K562 (cell line): Measurements from ENCODE around the gene ENHO. TPM values are rescaled to one million over a fixed set of nuclear protein-coding genes. Genes with fewer than 3 reads are reported as not detected.

ENCODE experiments used
- ATAC-seq: fragments of 200-7000 bp; cut with Tn5 transposase; 3 replicates; pipeline ENCODE4 v1.9.1; 2020; ENCODE audit warnings: moderate library complexity
- BruUV-seq: library from RNA; stranded (reverse); fragments of 400-500 nt; replicated peaks from 2 replicates; lab custom pipeline; 2021; lab: Mats Ljungman, UMichigan
- CTCF ChIA-PET: fragments of 300-600 bp; formaldehyde crosslinking; extraction: SDS; loops from one replicate; lab custom pipeline; 2021; ENCODE audit warnings: low intra/inter-chr PET ratio; lab: Yijun Ruan, JAX
- POLR2A ChIA-PET: fragments of 300-600, 350-650 bp; sonication (Branson Sonifier 250); formaldehyde crosslinking; extraction: SDS; loops from one replicate; lab custom pipeline; 2021; ENCODE audit warnings: antibody characterized with exemption, inconsistent platforms; lab: Yijun Ruan, JAX
- DNase-seq, 4 experiments: peaks; one replicate each; pipeline versions ENCODE4 v3.0.0 to v3.0.0-alpha.2; 2011 to 2018; ENCODE audit warnings: low spot score in 3 of 4, mixed read lengths in 3 of 4; ENCODE audit errors: extremely low read depth in 1 of 4
- FAIRE-seq: peaks from 2 replicates; lab custom pipeline; 2011; peaks lifted over from hg19 to GRCh38; lab: Jason Lieb, UNC
- H2AFZ ChIP-seq: 2 replicates; pipeline ENCODE4 v1.6.0; 2011; ENCODE audit warnings: low read depth, low read length, control low read depth, inconsistent platforms
- H3K27ac ChIP-seq: fragments of 200-600 bp; 3 replicates; pipeline ENCODE4 v1.8.0; 2011; ENCODE audit warnings: low read depth, mild to moderate bottlenecking, control low read depth, inconsistent platforms, low read length, moderate library complexity, mixed read lengths; ENCODE audit errors: extremely low read depth
- H3K27me3 ChIP-seq, 2 experiments: fragments of 300-600 bp in 1 of 2; 2 replicates in 1 of 2; 3 replicates in 1 of 2; pipeline versions ENCODE4 v1.6.0 to v1.8.0; 2011; ENCODE audit warnings: inconsistent platforms in 2 of 2, low read length in 2 of 2, mild to moderate bottlenecking in 1 of 2, mixed read lengths in 1 of 2, moderate library complexity in 1 of 2; ENCODE audit not compliant: control insufficient read depth in 2 of 2, insufficient read depth in 2 of 2
- H3K36me3 ChIP-seq: fragments of 300-600 bp; 3 replicates; pipeline ENCODE4 v1.8.0; 2011; ENCODE audit warnings: mild to moderate bottlenecking, low read length, inconsistent platforms; ENCODE audit not compliant: control insufficient read depth, insufficient read depth
- H3K4me1 ChIP-seq, 2 experiments: fragments of 200-600 bp in 1 of 2; replicated peaks in 1 of 2; 2 replicates in 1 of 2; 3 replicates in 1 of 2; pipeline versions ENCODE4 v1.5.1 to v1.8.0; 2011; ENCODE audit warnings: inconsistent platforms in 2 of 2, low read length in 2 of 2, mild to moderate bottlenecking in 1 of 2, mixed read lengths in 1 of 2, moderate library complexity in 1 of 2; ENCODE audit not compliant: control insufficient read depth in 2 of 2, insufficient read depth in 2 of 2
- H3K4me2 ChIP-seq: 2 replicates; pipeline ENCODE4 v1.6.1; 2011; ENCODE audit warnings: low read length, control low read depth, inconsistent platforms, mixed read lengths; ENCODE audit not compliant: insufficient read depth
- H3K4me3 ChIP-seq: fragments of 200-600 bp; sonication (generic), shearing (Covaris generic); 2 replicates; pipeline ENCODE4 v1.5.1; 2016; ENCODE audit warnings: control low read depth, inconsistent platforms
- H3K79me2 ChIP-seq: fragments of 200-600 bp; 3 replicates; pipeline ENCODE4 v1.8.0; 2011; ENCODE audit warnings: low read length, inconsistent platforms; ENCODE audit not compliant: control insufficient read depth, insufficient read depth
- H3K9ac ChIP-seq, 2 experiments: 2 replicates each; pipeline versions ENCODE4 v1.6.0 to v1.6.1; 2011; ENCODE audit warnings: low read depth in 2 of 2, low read length in 2 of 2, control low read depth in 1 of 2, inconsistent platforms in 1 of 2, mild to moderate bottlenecking in 1 of 2, mixed read lengths in 1 of 2; ENCODE audit not compliant: insufficient read depth in 1 of 2
- H3K9me1 ChIP-seq: one replicate; pipeline ENCODE4 v1.6.0; 2011; ENCODE audit warnings: inconsistent platforms, mild to moderate bottlenecking, low read length, moderate library complexity; ENCODE audit not compliant: control insufficient read depth, insufficient read depth
- H3K9me3 ChIP-seq: replicated peaks from 2 replicates; pipeline ENCODE4 v1.5.1; 2011; ENCODE audit warnings: low read depth, low read length, inconsistent platforms; ENCODE audit not compliant: control insufficient read depth, insufficient read depth
- H4K20me1 ChIP-seq: replicated peaks from 2 replicates; pipeline ENCODE4 v1.6.1; 2011; ENCODE audit warnings: low read length, inconsistent platforms, mixed read lengths; ENCODE audit not compliant: control insufficient read depth, insufficient read depth
- ARHGAP35 ChIP-seq: fragments of 450-650 bp; IDR thresholded peaks from 2 replicates; pipeline ENCODE4 v1.6.1; 2018; ENCODE audit not compliant: partially characterized antibody
- COPS2 ChIP-seq: fragments of 450-650 bp; conservative IDR thresholded peaks from 2 replicates; pipeline ENCODE4 v1.6.1; 2016; ENCODE audit warnings: mild to moderate bottlenecking, moderate library complexity
- E2F4 ChIP-seq: sonication (generic); formaldehyde crosslinking; IDR thresholded peaks from 2 replicates; pipeline ENCODE4 v1.8.0; 2022; ENCODE audit warnings: mild to moderate bottlenecking, low read depth, missing genetic modification reagents
- FOXA1 ChIP-seq: fragments of 450-650 bp; IDR thresholded peaks from 2 replicates; pipeline ENCODE4 v1.6.1; 2016; ENCODE audit warnings: mild to moderate bottlenecking, borderline replicate concordance
- FOXK2 ChIP-seq, 2 experiments: fragments of 450-650 bp; IDR thresholded peaks in 1 of 2; conservative IDR thresholded peaks in 1 of 2; 2 replicates each; pipeline ENCODE4 v1.6.1; 2016; ENCODE audit warnings: low read depth in 2 of 2, mild to moderate bottlenecking in 1 of 2
- HDAC6 ChIP-seq: IDR thresholded peaks from 2 replicates; pipeline ENCODE4 v1.6.1; 2012; ENCODE audit warnings: low read depth, mild to moderate bottlenecking, control low read depth, inconsistent platforms, low read length, moderate library complexity
- KDM4B ChIP-seq, 2 experiments: fragments of 450-650 bp in 1 of 2; sonication (generic) in 1 of 2; IDR thresholded peaks; 2 replicates each; pipeline ENCODE4 v1.6.1; 2016 to 2017; ENCODE audit warnings: borderline replicate concordance in 2 of 2, antibody characterized with exemption in 1 of 2, low read depth in 1 of 2, mild to moderate bottlenecking in 1 of 2
- MYC ChIP-seq, 2 experiments: fragments of 250-450 bp in 1 of 2; sonication (Bioruptor Pico) in 1 of 2; IDR thresholded peaks; 2 replicates each; pipeline versions ENCODE4 v1.5.1 to v1.6.1; 2012 to 2021; ENCODE audit warnings: low read depth in 2 of 2, borderline replicate concordance in 1 of 2, improper control_type of control experiment in 1 of 2, low read length in 1 of 2, mild to moderate bottlenecking in 1 of 2, moderate library complexity in 1 of 2
- NCOA6 ChIP-seq: fragments of 450-650 bp; IDR thresholded peaks from 2 replicates; pipeline ENCODE4 v1.6.1; 2017; ENCODE audit warnings: mild to moderate bottlenecking
- NRF1 ChIP-seq, 2 experiments: fragments of 450-650 bp; IDR thresholded peaks in 1 of 2; conservative IDR thresholded peaks in 1 of 2; 2 replicates each; pipeline ENCODE4 v1.6.1; 2014; ENCODE audit warnings: mild to moderate bottlenecking in 2 of 2
- PHF20 ChIP-seq: fragments of 450-650 bp; IDR thresholded peaks from 2 replicates; pipeline ENCODE4 v1.6.1; 2018; ENCODE audit not compliant: partially characterized antibody
- RBM15 ChIP-seq: fragments of 200-400 bp; formaldehyde crosslinking; IDR thresholded peaks from 2 replicates; pipeline ENCODE4 v1.6.1; 2018; ENCODE audit warnings: mild to moderate bottlenecking, low read length, moderate library complexity; ENCODE audit not compliant: insufficient read depth
- RUNX1 ChIP-seq: sonication (generic); IDR thresholded peaks from 2 replicates; pipeline ENCODE4 v1.6.1; 2016; ENCODE audit warnings: antibody characterized with exemption, low read depth
- SRSF1 ChIP-seq: fragments of 200-400 bp; formaldehyde crosslinking; IDR thresholded peaks from 2 replicates; pipeline ENCODE4 v1.6.1; 2017; ENCODE audit warnings: mild to moderate bottlenecking, low read depth, low read length, moderate library complexity
- SRSF3 ChIP-seq: fragments of 200-400 bp; formaldehyde crosslinking; IDR thresholded peaks from 2 replicates; pipeline ENCODE4 v1.6.1; 2016; ENCODE audit warnings: mild to moderate bottlenecking, low read length, moderate library complexity; ENCODE audit not compliant: insufficient read depth
- YBX1 ChIP-seq: fragments of 450-650 bp; IDR thresholded peaks from 2 replicates; pipeline ENCODE4 v1.7.1; 2016; ENCODE audit warnings: mild to moderate bottlenecking
- ZNF165 ChIP-seq: fragments of 250-450 bp; sonication (Bioruptor Pico); IDR thresholded peaks from 2 replicates; pipeline ENCODE4 v1.4.0; 2020; ENCODE audit warnings: borderline replicate concordance
- ZNF408 ChIP-seq: fragments of 250-450 bp; sonication (Bioruptor Pico); IDR thresholded peaks from 2 replicates; pipeline ENCODE4 v1.4.0; 2020; ENCODE audit warnings: low read depth, mild to moderate bottlenecking, moderate library complexity
- ZNF589 ChIP-seq: fragments of 200-800 bp; sonication (Bioruptor generic); IDR thresholded peaks from 2 replicates; pipeline ENCODE4 v1.6.1; 2016; ENCODE audit warnings: low read depth, missing genetic modification characterization, missing compliant biosample characterization
- in situ Hi-C: fragments of 300-500 bp; cut with MboI; formaldehyde crosslinking; loops from 4 replicates; pipeline ENCODE4 v1.15.0; 2018; ENCODE audit warnings: inconsistent platforms, mixed read lengths
- intact Hi-C: fragments of 100-400 bp; cut with micrococcal nuclease; formaldehyde crosslinking; loops from 2 replicates; pipeline ENCODE4 v1.14.2; 2022
- polyA plus RNA-seq, 8 experiments: library from polyadenylated mRNA; depleted of rRNA in 4 of 8; stranded (reverse) in 5 of 8; unstranded in 3 of 8; fragments of >200 nt; fragmentation: Nextera tagmentation in 2 of 8; fragmentation: Illumina TruSeq in 1 of 8; extraction: Ambion mirVana in 2 of 8; extraction: Trizol in 1 of 8; gene quantifications; 2 replicates each; pipeline versions ENCODE4 v1.2.1 to v1.2.3, GENCODE V29; 2011 to 2014; ENCODE audit warnings: inconsistent platforms in 1 of 8, missing spikeins in 1 of 8
- total RNA-seq, 7 experiments: library from RNA; depleted of rRNA in 6 of 7; stranded (reverse); fragments of >200 nt in 6 of 7; fragmentation: Illumina TruSeq in 2 of 7; extraction: Trizol in 2 of 7; gene quantifications; 2 replicates each; pipeline versions ENCODE4 v1.2.1 to v1.2.3, GENCODE V29; 2011 to 2021; ENCODE audit warnings: low replicate concordance in 1 of 7

The ENHO gene
- total and polyA plus RNA-seq, 9 of the 15 experiments (the other 6 are each of a cell fraction or from before 2014, with no cell fraction given), result 0.24 TPM; not detected in 8

- BruUV-seq, result no TSS peak
- in situ Hi-C loops (no loop called here), intact Hi-C loops (loop anchor here (5.0 kb wide), 1 partner anchor 89 kb away; no protein-coding TSS in a partner anchor)
- H3K27me3 ChIP-seq, result peaks cover 0 to 4% of the 10 kb centered on the region in 2 experiments; a peak in 1 of 5 replicates
- no peaks in the 10 kb centered on the region for H3K4me1 ChIP-seq
- no peak overlapping the region for H3K27ac ChIP-seq
- H3K79me2 ChIP-seq, result no peaks in the 10 kb centered on the region
- TF ChIP-seq NCOA6 (no peak), RBM15 (no peak), FOXK2 (conservative IDR thresholded peaks at IDR 0.05 in 1 of 2, IDR thresholded peaks at IDR 0.05 in 1 of 2; ENCODE audit: low read depth in 2 of 2) (no peak), ZNF408 (no peak), FOXA1 (no peak), MYC (IDR thresholded peaks at IDR 0.05; ENCODE audit: low read depth, low read length) (no peak), MYC (CRISPR knock-in tag; IDR thresholded peaks at IDR 0.05; ENCODE audit: borderline replicate concordance, low read depth) (no peak), PHF20 (no peak), SRSF1 (no peak), ZNF589 (CRISPR knock-in tag) (no peak), RUNX1 (no peak), NRF1 (conservative IDR thresholded peaks at IDR 0.05 in 1 of 2, IDR thresholded peaks at IDR 0.05 in 1 of 2) (no peak), E2F4 (CRISPR knock-in tag) (no peak), KDM4B (IDR thresholded peaks at IDR 0.05; ENCODE audit: borderline replicate concordance in 2 of 2, low read depth in 1 of 2) (no peak), ZNF165 (CRISPR knock-in tag) (no peak), ARHGAP35 (no peak), COPS2 (no peak), YBX1 (no peak), SRSF3 (no peak), HDAC6 (no peak)
- no peak overlapping the region for H2AFZ ChIP-seq
- no peak overlapping the region for H3K4me2 ChIP-seq
- no peaks in the 10 kb centered on the region for H4K20me1 ChIP-seq
- no peaks in the 10 kb centered on the region for H3K36me3 ChIP-seq
- no peak for FAIRE-seq
- no peak for ATAC-seq
- H3K9ac ChIP-seq, result no peak overlapping the region
- ChIA-PET CTCF (no interaction called here), POLR2A (interaction anchor here (0.6 to 1.0 kb wide), 3 partner anchors 14 to 96 kb away, joined by 3 to 4 read pairs (median 3); no protein-coding TSS in a partner anchor)
- no peak overlapping the region for H3K4me3 ChIP-seq
- H3K9me3 ChIP-seq, result no peaks in the 10 kb centered on the region
- H3K9me1 ChIP-seq, result no peaks in the 10 kb centered on the region
- no peak for DNase-seq
Measured at GRCh38 chr9:34503406-34503805, 19.4 kb downstream of the ENHO start.
